GM12891 (cell line): Measurements from ENCODE around the gene NANOS3.

Source experiments
- PAX5 ChIP-seq: IDR thresholded peaks from 2 replicates; pipeline ENCODE4 v1.6.1; 2011; ENCODE audit warnings: low read length, moderate library complexity, mild to moderate bottlenecking; ENCODE audit not compliant: insufficient read depth, severe bottlenecking
- POLR2A ChIP-seq: IDR thresholded peaks from 2 replicates; pipeline ENCODE4 v1.6.1; 2011; ENCODE audit warnings: low read depth, low read length, control low read depth
- POLR2AphosphoS5 ChIP-seq: IDR thresholded peaks from 2 replicates; pipeline ENCODE4 v1.6.1; 2011; ENCODE audit warnings: low read depth, low read length, control low read depth
- POU2F2 ChIP-seq: IDR thresholded peaks from 2 replicates; pipeline ENCODE4 v1.6.1; 2011; ENCODE audit warnings: low read depth, mild to moderate bottlenecking, control low read depth, low read length, moderate library complexity
- SPI1 ChIP-seq: IDR thresholded peaks from 2 replicates; pipeline ENCODE4 v1.6.1; 2011; ENCODE audit warnings: low read depth, low read length, control low read depth
- TAF1 ChIP-seq: IDR thresholded peaks from 2 replicates; pipeline ENCODE4 v1.6.1; 2011; ENCODE audit warnings: low read depth, low read length, control low read depth

DNA sequence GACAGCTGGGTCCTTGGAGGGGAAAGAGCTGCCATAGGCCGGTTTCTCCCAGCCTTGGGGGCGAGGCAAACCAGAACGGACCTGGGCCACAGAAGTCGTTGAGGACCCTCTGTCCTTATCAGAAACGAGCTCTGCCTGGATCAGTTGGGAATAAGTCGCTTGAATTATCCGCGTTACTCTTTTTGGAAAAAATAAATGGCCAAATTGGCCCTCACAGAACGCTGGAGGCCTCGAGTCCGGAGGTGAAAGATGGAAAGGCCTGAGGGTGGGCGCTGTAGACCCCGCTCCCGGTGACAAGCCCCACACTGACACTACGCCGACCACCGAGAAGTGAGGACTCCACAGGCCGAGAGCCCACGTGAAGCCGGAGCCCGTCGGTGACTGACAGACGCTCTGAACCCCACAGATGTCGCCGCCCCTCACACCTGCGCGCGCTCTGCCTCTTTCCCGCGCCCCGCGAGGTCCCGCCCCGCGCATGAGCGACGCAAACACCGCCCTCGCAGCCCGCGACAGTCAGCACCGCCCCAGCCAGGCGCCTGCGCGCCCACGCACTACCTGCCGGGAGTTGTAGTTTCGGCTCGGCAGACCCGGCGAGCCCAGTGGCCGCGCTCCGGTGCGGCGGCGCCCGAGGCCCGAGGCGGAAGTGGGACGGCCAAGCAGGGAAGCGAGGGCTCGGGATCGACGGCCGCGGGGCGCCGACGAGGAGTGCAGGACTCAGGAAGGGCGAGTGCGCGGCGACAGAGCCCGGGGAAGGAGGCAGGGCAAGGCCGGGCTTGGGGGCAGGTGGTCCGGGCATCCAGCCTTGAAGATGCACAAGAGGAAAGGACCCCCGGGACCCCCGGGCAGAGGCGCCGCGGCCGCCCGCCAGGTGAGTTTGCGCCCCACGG is 28.9 kb downstream of the NANOS3 start, which contains the start of the genes BRME1 and CC2D1A:
- no peak for TF ChIP-seq POLR2AphosphoS5
- peak; percentile 51; the same call in 1 of the 2 replicates for TF ChIP-seq POLR2A
- TF ChIP-seq PAX5, result peak; percentile 28
- peak; percentile 25; the same call in 1 of the 2 replicates for TF ChIP-seq SPI1
- TF ChIP-seq TAF1, result no peak
- TF ChIP-seq POU2F2, result no peak
